ENCODE measurements around the gene IFNL3. TPM values are rescaled to one million over a fixed set of nuclear protein-coding genes. Genes with fewer than 3 reads are reported as not detected.
"Not testable (repeated sequence)": the region's sequence is repeated elsewhere in the genome, so short reads cannot be mapped to it uniquely, and the experiment has no call there.

The IFNL3 gene
- total RNA-seq, 2 experiments from 2014 or later, result not detected

- H3K4me1 ChIP-seq (ENCODE audit: insufficient read depth, low read length), result peaks cover 2% of the 10 kb centered on the region
- ATAC-seq (ENCODE audit: poor library complexity) (no peak), DNase-seq (no peak)
- peaks cover 4 to 5% of the 10 kb centered on the region in 2 experiments for H3K27me3 ChIP-seq (ENCODE audit: control insufficient read depth in 1 of 2, insufficient read depth in 2 of 2, low read length in 2 of 2)
- H3K9me3 ChIP-seq (ENCODE audit: control insufficient read depth in 1 of 2, insufficient read depth in 1 of 2, low read length in 2 of 2), result peaks cover 0 to 5% of the 10 kb centered on the region in 2 experiments
- H3K4me3 ChIP-seq (ENCODE audit: low read length), result no peak overlapping the region
- Mint-ChIP-seq H3K4me3 (no peak overlapping the region), H3K27me3 (peaks cover 15% of the 10 kb centered on the region), H3K4me1 (ENCODE audit: low read depth) (no peaks in the 10 kb centered on the region), H3K9me3 (no peaks in the 10 kb centered on the region), H3K27ac (no peak overlapping the region), H3K36me3 (ENCODE audit: low read depth) (no peaks in the 10 kb centered on the region)
- intact Hi-C loops (cut with DNase I, micrococcal nuclease), result no loop called here
- H3K27ac ChIP-seq (ENCODE audit: low read depth in 1 of 2, low read length in 2 of 2), result no peak overlapping the region
- ChIA-PET POLR2A (no interaction called here), CTCF (no interaction called here)
- no peak for TF ChIP-seq CTCF (IDR thresholded peaks at IDR 0.05)
- no peaks in the 10 kb centered on the region for H3K36me3 ChIP-seq (ENCODE audit: insufficient read depth, low read length)
These were observed 25.4 kb upstream of the IFNL3 start for GRCh38 chr19:39270036-39270871.

DNA sequence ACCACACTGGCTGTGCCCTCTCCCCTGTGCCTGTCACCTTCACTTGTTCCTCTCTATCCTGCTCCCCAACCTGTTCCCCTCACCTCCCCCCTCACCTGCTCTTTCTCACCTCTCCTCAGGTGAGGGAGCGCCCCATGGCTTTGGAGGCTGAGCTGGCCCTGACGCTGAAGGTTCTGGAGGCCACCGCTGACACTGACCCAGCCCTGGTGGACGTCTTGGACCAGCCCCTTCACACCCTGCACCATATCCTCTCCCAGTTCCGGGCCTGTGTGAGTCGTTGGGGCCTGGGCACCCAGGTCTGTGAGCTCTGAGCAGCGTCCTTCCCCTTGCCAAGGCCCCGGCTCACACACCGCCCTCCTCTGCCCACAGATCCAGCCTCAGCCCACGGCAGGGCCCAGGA, 24.6 kb upstream of the IFNL3 start:
- H3K4me3 Mint-ChIP-seq; H3K9me3 ChIP-seq (ENCODE audit: control insufficient read depth in 1 of 2, insufficient read depth in 1 of 2, low read length in 2 of 2); H3K36me3 ChIP-seq (ENCODE audit: insufficient read depth, low read length); DNase-seq; H3K27ac ChIP-seq (ENCODE audit: low read depth in 1 of 2, low read length in 2 of 2); H3K4me3 ChIP-seq (ENCODE audit: low read length); CTCF ChIA-PET; H3K27ac Mint-ChIP-seq; ATAC-seq (ENCODE audit: poor library complexity); H3K4me1 ChIP-seq (ENCODE audit: insufficient read depth, low read length); intact Hi-C loops (cut with DNase I, micrococcal nuclease); H3K36me3 Mint-ChIP-seq (ENCODE audit: low read depth); POLR2A ChIA-PET; H3K4me1 Mint-ChIP-seq (ENCODE audit: low read depth); H3K9me3 Mint-ChIP-seq: not testable (repeated sequence)
- H3K27me3 ChIP-seq (ENCODE audit: control insufficient read depth in 1 of 2, insufficient read depth in 2 of 2, low read length in 2 of 2), result peaks cover 13% of the 10 kb centered on the region in 2 experiments
- peaks cover 15% of the 10 kb centered on the region for H3K27me3 Mint-ChIP-seq

DNA sequence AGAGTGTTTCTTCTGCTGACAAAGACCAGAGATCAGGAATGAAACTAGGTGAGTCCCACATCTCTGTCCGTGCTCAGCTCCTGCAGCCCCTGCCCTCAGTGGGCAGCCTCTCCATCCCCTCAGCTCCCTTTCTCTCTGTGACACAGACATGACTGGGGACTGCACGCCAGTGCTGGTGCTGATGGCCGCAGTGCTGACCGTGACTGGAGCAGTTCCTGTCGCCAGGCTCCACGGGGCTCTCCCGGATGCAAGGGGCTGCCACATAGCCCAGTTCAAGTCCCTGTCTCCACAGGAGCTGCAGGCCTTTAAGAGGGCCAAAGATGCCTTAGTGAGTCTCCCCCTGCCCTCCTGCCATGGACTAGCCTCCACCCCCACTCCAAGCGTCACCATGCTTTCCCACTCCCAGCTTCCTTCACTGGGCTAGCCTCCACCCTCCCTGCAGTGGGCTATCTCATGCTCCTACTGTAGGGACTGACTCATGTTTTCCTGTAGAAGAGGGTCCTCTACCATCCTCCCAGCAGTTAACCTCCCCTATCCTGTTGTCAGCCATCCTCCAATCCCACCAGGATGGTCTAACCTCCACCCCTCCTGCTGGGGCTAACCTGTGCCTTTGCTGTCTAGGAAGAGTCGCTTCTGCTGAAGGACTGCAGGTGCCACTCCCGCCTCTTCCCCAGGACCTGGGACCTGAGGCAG, 23.9 kb upstream of the IFNL3 start:
- ATAC-seq (ENCODE audit: poor library complexity); DNase-seq; POLR2A ChIA-PET; CTCF ChIA-PET; H3K9me3 Mint-ChIP-seq; H3K27ac ChIP-seq (ENCODE audit: low read depth in 1 of 2, low read length in 2 of 2); H3K4me3 ChIP-seq (ENCODE audit: low read length); intact Hi-C loops (cut with DNase I, micrococcal nuclease); H3K4me3 Mint-ChIP-seq; H3K36me3 ChIP-seq (ENCODE audit: insufficient read depth, low read length); H3K36me3 Mint-ChIP-seq (ENCODE audit: low read depth); H3K27ac Mint-ChIP-seq; H3K4me1 Mint-ChIP-seq (ENCODE audit: low read depth): not testable (repeated sequence)
- peaks cover 19% of the 10 kb centered on the region for H3K27me3 Mint-ChIP-seq
- H3K27me3 ChIP-seq (ENCODE audit: control insufficient read depth in 1 of 2, insufficient read depth in 2 of 2, low read length in 2 of 2), result peaks cover 18 to 20% of the 10 kb centered on the region in 2 experiments
- peaks cover 16% of the 10 kb centered on the region for H3K4me1 ChIP-seq (ENCODE audit: insufficient read depth, low read length)
- peaks cover 0 to 12% of the 10 kb centered on the region in 2 experiments for H3K9me3 ChIP-seq (ENCODE audit: control insufficient read depth in 1 of 2, insufficient read depth in 1 of 2, low read length in 2 of 2)

- peaks cover 25% of the 10 kb centered on the region for H3K27me3 Mint-ChIP-seq
- CTCF ChIA-PET; H3K36me3 Mint-ChIP-seq (ENCODE audit: low read depth): not testable (repeated sequence)
These were observed 23.3 kb upstream of the IFNL3 start, which contains the start of gene IFNL2 for GRCh38 chr19:39268085-39268484. TSS of gene IFNL2 (plus strand) at chr19:39268396. CDS start at chr19:39268569, 173 bp downstream.

More at GRCh38 chr19:39268085-39268484, 23.3 kb upstream of the IFNL3 start, which contains the start of gene IFNL2:
- Histone ChIP-seq H3K9me3 (ENCODE audit: control insufficient read depth in 1 of 2, insufficient read depth in 1 of 2, low read length in 2 of 2) (peaks cover 0 to 14% of the 10 kb centered on the region in 2 experiments), H3K4me1 (ENCODE audit: insufficient read depth, low read length) (peaks cover 16% of the 10 kb centered on the region), H3K27me3 (ENCODE audit: control insufficient read depth in 1 of 2, insufficient read depth in 2 of 2, low read length in 2 of 2) (peaks cover 24 to 26% of the 10 kb centered on the region in 2 experiments)
- H3K9me3 Mint-ChIP-seq; intact Hi-C loops (cut with DNase I, micrococcal nuclease); POLR2A ChIA-PET; ATAC-seq (ENCODE audit: poor library complexity); H3K27ac Mint-ChIP-seq; H3K4me1 Mint-ChIP-seq (ENCODE audit: low read depth); H3K4me3 ChIP-seq (ENCODE audit: low read length); H3K27ac ChIP-seq (ENCODE audit: low read depth in 1 of 2, low read length in 2 of 2); H3K4me3 Mint-ChIP-seq; DNase-seq; H3K36me3 ChIP-seq (ENCODE audit: insufficient read depth, low read length): not testable (repeated sequence)
